HG03442 (cell line): ENCODE data around the gene CNPY3.

ENCODE experiments used
- ATAC-seq: cut with Tn5 transposase; IDR thresholded peaks from one replicate; pipeline ENCODE4 v1.9.1; 2021; ENCODE audit warnings: mild to moderate bottlenecking, moderate library complexity; ENCODE audit not compliant: unreplicated experiment

CNPY3 gene

DNA sequence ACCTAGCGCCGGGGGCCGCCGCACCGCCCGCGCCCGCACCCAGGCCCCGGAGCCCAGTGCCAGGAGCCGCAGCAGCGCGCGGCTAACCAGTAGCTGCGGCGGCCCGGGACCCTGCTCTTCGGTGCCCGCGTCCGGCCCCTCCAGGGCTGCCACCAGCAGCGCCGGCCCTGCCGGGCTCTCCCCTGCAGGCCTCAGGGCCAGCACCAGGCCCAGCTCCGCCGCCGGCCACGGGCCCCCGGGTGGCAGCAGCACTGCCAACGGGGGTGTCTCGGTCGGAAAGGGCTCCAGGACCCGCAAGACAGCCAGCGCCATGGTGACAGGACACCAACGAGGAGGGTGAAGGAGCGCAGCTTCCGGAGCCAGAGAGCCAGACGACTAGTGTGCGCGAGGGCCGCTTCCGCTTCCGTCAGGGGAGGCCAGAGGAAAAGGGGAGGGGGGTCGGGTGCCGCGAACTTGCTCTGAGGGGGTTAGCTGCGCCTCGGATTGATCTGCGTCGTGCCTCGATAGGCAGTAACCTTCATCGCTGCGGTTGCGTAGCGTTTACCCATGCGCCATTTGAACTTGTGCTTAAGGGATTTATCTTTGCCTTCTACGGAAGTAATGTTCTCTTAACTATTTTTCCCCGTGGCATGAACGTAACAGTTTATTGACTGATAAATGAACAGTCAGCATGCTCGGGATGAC, 49.7 kb downstream of the CNPY3 start, which contains the start of gene PEX6:
PEX6 (minus strand) TSS at position 343 of the 684 bp plus-strand sequence; CDS start at position 312, 31 bp downstream.
- ATAC-seq: peak; percentile 75

DNA sequence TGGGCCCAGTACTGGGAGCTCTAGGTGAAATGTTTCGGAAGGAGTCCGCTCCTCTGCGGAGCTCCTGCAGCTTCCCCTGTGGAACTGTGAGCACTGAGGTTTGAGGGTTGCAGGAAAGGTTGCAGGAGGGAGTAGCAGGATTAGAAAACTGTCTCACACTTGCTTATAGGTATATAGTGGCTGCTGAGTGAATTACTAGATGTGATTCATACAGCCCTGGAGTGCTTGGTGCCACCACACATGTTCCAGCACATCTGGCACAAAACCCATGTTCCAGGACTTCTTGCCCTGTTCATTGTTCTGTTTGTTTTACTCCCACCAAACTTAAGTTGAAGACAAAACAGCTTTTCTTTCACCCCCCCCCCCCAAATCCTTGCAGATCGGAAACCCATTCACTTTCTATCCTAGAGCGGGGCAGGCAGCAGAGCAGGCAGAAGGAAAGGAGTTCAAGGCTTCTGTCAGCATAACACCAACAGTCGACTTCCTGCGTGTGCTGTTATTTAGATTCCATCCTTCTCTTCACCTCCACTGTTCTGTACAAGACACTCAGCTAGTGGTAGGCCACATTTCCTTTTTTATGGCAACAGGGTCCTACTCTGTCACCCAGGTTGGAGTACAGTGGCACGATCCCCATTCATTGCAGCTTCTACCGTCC, 50.4 kb downstream of the CNPY3 start:
- ATAC-seq: no peak

DNA sequence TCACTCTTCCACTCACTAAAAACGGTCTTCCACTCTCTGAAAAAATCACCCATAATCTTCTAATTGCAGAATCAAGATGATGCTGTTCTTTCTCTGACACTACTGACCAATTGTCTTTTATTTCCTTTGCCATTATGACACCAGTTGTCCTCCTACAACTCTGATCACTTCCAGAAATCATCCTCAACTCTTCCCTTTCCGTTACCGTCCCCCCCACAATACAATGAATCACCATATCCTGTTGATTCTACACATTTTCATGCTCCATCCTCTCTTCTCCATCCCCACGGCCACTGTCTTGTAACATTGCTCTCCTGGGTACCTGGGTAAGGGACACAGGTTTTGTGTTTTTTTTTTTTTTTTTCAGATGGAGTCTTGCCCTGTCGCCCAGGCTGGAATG, 52.6 kb downstream of the CNPY3 start:
- ATAC-seq: no peak

DNA sequence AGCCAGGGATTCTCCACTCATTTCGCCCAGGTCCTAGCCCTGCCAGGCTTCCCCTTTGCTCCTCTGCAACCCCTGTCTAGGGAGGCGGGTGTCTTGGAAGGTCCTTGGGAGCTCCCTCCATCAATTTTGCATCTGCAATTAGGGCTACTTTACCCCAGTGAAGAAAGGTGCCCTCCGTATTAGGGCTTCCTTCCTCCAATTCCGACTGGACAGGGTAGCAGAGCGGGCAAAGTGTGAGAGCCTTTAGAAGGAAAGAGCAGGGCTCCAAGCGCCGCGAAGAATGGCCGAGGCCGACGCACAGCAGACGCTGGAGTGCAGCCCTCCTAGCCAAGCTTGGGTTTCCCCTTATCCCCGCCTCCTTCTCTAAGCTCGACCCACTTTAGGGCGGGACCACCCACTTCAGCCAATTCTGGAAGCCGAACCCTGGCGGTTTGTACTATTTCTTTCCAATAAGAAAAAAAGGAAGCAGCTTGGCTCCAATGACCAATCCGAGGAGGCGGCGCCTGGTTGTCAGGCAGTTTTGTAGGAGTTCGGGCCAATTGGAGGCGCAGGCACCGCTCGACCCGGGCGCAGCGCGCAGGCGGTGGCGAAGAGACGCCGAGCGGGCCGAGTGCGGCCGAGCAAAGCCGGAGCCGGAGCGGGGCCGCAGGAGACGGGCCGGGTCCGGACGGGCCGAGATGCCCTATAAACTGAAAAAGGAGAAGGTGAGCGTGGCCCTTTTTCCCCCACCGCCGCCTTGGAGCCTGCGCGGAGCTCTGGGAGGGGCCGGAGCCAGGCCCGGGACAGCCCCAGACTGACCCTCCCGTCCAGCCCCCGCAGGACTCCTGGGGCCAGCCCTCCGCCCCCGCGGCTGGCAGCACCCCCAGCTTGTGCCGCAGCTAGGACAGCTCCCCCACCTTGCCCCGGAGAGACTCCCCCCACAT, 55.0 kb downstream of the CNPY3 start, which contains the start of gene PPP2R5D:
PPP2R5D (plus strand) TSS at position 570 of the 923 bp plus-strand sequence; CDS start at position 678, 108 bp downstream.
- ATAC-seq: peak; percentile 91

DNA sequence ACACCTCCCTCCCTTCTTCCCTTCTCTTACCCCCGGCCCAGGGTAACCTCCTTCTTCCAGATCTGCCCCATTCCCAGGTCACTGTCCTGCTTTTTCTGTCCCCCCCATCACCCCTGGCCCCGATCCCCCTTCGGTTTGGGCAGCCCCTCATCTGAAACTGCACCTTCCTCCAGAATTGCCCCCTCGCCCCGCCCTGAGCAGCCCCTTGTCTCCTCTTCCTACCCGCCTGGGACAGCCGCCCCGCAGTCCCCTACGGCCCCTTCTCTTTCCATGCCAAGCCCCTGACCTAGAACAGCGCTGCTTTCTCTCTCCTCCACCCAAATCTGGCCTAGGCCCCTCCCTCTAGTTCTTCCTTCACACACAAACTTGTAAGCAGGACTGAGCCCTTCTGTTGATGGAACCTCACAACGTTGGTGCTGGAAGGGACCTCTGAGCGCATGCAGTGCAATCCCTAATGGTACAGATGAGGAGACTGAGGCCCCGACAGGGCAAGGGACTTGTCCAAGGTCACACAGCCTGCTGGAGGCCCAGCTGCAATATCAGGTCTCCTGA, 55.7 kb downstream of the CNPY3 start:
- no peak for ATAC-seq

DNA sequence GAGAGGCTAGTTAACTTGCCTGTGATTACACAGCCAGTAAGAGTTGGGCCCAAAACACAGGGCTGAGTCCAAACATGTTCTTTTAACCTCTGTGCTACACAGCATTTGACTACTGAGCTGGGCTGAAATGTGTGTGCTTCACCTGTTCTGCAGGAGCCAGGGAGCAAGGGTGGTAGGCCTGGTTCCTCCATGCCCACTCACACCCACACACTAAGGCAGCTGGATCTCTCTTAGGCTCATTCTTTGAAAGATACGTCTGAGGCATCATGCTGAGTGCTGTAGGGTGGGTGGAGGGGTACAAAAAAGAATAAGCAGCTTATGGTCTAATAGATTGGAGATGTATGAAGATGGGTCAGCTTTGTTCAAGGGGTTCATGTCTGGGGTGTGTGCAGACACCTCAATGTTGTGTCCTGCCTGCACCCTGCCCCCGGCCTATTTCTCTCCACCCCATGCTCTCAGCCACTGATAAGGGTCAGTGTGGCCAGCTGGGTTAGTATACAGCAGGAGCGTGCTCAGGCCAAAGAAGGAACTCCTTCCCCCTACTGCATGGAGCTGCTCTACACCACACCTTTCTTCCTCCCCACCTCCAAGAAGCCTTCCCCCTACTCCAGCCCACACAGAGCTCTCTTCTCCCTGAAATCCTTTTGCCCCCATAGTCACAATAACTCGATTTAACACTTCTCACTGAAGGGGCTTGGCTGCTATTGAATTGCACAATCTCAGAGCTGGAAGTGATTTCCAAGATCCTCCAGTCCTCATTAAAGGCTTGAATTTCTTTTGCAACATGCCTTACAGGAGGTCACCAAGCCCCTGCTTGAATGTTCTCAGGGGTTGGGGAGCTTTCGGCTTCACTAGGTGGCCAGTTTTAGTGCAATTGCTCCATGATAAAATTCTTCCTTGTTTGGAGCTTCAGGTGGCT, 58.5 kb downstream of the CNPY3 start:
- no peak for ATAC-seq

DNA sequence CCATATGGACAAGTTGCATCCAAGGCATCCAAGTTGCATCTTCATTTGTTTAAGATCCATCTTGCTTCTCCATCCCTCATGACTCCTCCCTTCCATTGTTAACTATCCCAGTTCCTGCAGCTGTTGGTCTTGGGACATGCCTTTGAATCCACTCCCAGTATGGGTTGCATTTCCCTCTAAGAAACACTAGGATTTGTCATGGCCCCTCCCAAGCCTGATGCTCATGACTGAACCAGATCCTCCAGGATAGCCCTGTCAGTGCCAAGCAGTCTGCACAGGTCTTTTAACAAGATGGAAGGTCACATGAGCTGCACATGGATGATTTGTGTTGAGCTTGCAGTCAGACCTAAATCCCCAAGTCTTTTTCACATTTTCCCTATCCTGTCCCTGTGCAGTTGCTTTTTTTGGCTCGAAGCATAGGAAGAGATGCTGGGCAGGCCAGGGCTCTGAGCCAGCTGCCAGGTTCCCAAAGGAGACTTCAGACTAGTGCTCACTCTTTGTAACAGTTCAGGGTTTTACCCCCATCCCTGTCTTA, 59.3 kb downstream of the CNPY3 start:
- no peak for ATAC-seq
